Esophagus squamous epithelium (tissue), 5 donors: ENCODE data around the gene ARHGEF1. TPM values are rescaled to one million over a fixed set of nuclear protein-coding genes. Genes with fewer than 3 reads are reported as not detected.

Source experiments
- DNase-seq: peaks from one replicate; lab custom pipeline; 2025; lab: John Stamatoyannopoulos, UW
- H3K27ac ChIP-seq, 4 donors: fragments of 200-600 bp; sonication (generic); one replicate each; pipeline ENCODE4 v1.5.1; 2016 to 2019; ENCODE audit warnings: mild to moderate bottlenecking in 1 of 4
- H3K27me3 ChIP-seq, 4 donors: fragments of 200-600 bp; sonication (generic); 1 replicate in 3 of 4; 2 replicates in 1 of 4; pipeline versions ENCODE4 v1.5.1 to v1.6.0; 2017 to 2021; ENCODE audit warnings: antibody characterized with exemption in 1 of 4
- H3K36me3 ChIP-seq, 3 donors: fragments of 200-600 bp; sonication (generic); one replicate each; pipeline ENCODE4 v1.5.1; 2016 to 2019
- H3K4me1 ChIP-seq, 3 donors: fragments of 200-600 bp; sonication (generic); one replicate each; pipeline ENCODE4 v1.5.1; 2017 to 2019
- H3K4me3 ChIP-seq, 4 donors: fragments of 200-600 bp; sonication (generic); 1 replicate in 3 of 4; 2 replicates in 1 of 4; pipeline ENCODE4 v1.5.1; 2016 to 2019; ENCODE audit warnings: mild to moderate bottlenecking in 2 of 4, moderate library complexity in 1 of 4
- H3K9me3 ChIP-seq, 3 donors: fragments of 200-600 bp; sonication (generic); one replicate each; pipeline ENCODE4 v1.5.1; 2016 to 2019
- CTCF ChIP-seq, 6 experiments: fragments of 450-650 bp in 4 of 6; fragments of 200-600 bp in 2 of 6; sonication (generic) in 2 of 6; IDR thresholded peaks; one replicate each; pipeline ENCODE4 v1.5.1; 2016 to 2019; ENCODE audit warnings: antibody characterized with exemption in 6 of 6, mild to moderate bottlenecking in 4 of 6, moderate library complexity in 4 of 6
- POLR2A ChIP-seq, 4 donors: fragments of 450-650 bp; IDR thresholded peaks; one replicate each; pipeline ENCODE4 v1.6.1; 2017; ENCODE audit warnings: antibody characterized with exemption in 4 of 4, mild to moderate bottlenecking in 4 of 4, moderate library complexity in 3 of 4
- WGBS, 2 donors: methylation state at CpG; one replicate each; pipeline ENCODE4 v1.1.5; 2018; 5-methylcytosine and 5-hydroxymethylcytosine counted together
- intact Hi-C: fragments of 100-400 bp; cut with DNase I; formaldehyde crosslinking; loops from one replicate; pipeline ENCODE4 v1.15.0; 2022
- total RNA-seq, 4 donors: library from RNA; depleted of rRNA; stranded (reverse); fragments of >200 nt; gene quantifications; one replicate each; pipeline ENCODE4 v1.1.0, GENCODE V29; 2016
- donor health status: DM: yes; HTN: yes; CAD: no.

Gene ARHGEF1
- total RNA-seq, 4 donors from 2014 or later, result 31.0 to 59.5 (median 56.2) TPM

- Histone ChIP-seq H3K4me1 (peaks cover 19 to 35% (median 19%) of the 10 kb centered on the region in 3 donors), H3K36me3 (no peaks in the 10 kb centered on the region), H3K27ac (no peak overlapping the region), H3K27me3 (peaks cover 37 to 100% (median 53%) of the 10 kb centered on the region in 4 donors), H3K9me3 (no peaks in the 10 kb centered on the region), H3K4me3 (no peak overlapping the region)
- no peak for DNase-seq
- intact Hi-C loops, result no loop called here
- whole genome bisulfite sequencing, 2 donors, result 3 to 6% methylated on average over 2 to 12 of the region's 17 CpGs
- no peak for TF ChIP-seq POLR2A (IDR thresholded peaks at IDR 0.05)
- peak in 1 of 6 experiments; percentile 12 for TF ChIP-seq CTCF (IDR thresholded peaks at IDR 0.05)
These were observed 48.1 kb downstream of the ARHGEF1 start for GRCh38 chr19:41930926-41931592.

GRCh38 chr19:41932259-41932719, 49.3 kb downstream of the ARHGEF1 start:
- intact Hi-C loops, result no loop called here

DNA sequence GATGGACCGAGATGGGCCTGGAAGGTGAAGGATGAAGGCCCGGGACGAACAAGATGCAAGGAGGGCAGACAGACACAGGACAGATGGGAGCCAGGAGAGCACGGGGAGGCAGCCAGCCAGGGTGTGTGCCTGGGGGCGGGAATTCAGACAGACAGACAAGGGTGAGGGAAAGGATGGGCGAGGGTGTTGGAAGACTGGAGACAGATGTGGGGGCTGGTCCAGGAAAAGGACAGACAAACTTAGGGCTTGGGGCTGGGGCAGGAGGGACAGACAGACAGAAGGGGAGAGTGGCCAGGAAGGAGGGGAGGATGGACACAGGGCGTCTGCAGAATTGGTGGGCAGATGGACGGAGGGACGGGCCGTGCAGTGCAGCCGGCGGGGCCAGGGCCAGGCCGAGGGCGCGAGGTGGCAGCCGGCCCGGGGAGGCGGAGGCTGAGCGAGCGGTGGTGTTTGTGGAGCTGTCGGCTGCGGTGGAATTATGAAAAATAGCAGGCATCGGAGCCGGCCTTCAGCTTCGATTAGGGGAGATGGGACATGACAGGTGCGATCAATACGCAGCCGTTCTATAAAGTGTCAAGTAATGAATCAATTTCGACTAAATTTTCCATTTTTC, 49.8 kb downstream of the ARHGEF1 start:
- Histone ChIP-seq H3K4me1 (peaks cover 17 to 38% (median 18%) of the 10 kb centered on the region in 3 donors), H3K27ac (no peak overlapping the region), H3K27me3 (peaks cover 27 to 100% (median 43%) of the 10 kb centered on the region in 4 donors), H3K4me3 (no peak overlapping the region), H3K9me3 (no peaks in the 10 kb centered on the region), H3K36me3 (no peaks in the 10 kb centered on the region)
- DNase-seq, result no peak
- intact Hi-C loops, result no loop called here
- WGBS, 2 donors, result 21 to 36% methylated on average over 29 of the region's 29 CpGs
- no peak for TF ChIP-seq POLR2A (IDR thresholded peaks at IDR 0.05)
- TF ChIP-seq CTCF (IDR thresholded peaks at IDR 0.05), result no peak

More at GRCh38 chr19:41932259-41932719, 49.3 kb downstream of the ARHGEF1 start:
- Histone ChIP-seq H3K4me3 (no peak overlapping the region), H3K9me3 (no peaks in the 10 kb centered on the region), H3K36me3 (no peaks in the 10 kb centered on the region), H3K27ac (no peak overlapping the region), H3K27me3 (peaks cover 30 to 100% (median 46%) of the 10 kb centered on the region in 4 donors), H3K4me1 (peaks cover 19 to 42% (median 21%) of the 10 kb centered on the region in 3 donors)
- WGBS, 2 donors, result 22 to 32% methylated on average over 5 to 10 of the region's 11 CpGs
- TF ChIP-seq CTCF (IDR thresholded peaks at IDR 0.05) (no peak), POLR2A (IDR thresholded peaks at IDR 0.05) (no peak)
- DNase-seq, result no peak

DNA sequence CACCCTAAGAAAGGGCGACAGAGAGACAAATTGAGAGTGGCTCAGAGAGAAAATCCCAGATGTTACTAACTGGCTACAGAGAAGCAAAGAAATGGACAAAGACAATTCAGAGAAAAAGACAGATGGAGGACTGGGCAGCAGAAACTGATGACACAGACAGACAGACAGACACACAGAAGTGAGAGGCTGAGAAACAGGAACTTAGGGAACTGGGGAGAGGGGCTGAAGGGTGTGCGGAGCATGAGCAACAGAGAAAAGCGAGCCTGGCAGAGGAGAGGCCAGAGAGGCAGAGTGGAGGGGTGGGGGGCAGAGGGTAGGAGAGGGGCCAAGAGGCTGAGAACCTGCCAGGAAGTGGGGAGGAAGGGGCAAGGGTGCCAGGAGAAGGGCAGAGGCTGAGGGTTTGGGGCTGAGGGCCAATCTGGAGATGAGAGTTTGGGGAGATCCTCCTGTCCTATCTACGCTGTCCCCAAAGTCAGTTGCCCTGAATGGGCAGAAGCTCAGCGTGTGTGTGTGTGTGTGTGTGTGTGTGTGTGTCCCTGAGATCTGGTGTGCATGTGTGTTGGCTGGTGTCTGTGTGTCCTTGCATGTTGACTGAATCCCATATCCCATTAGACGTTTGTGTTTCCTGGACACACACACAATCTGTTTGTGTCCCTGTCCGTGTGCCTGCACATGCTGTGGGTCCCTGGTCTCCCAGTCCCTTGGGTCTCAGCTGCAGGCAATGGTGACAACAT, 50.9 kb downstream of the ARHGEF1 start:
- TF ChIP-seq CTCF (IDR thresholded peaks at IDR 0.05), result no peak
- TF ChIP-seq POLR2A (IDR thresholded peaks at IDR 0.05), result no peak
- intact Hi-C loops, result no loop called here
- Histone ChIP-seq H3K36me3 (no peaks in the 10 kb centered on the region), H3K27me3 (peaks cover 24 to 100% (median 33%) of the 10 kb centered on the region in 4 donors), H3K4me1 (peaks cover 6 to 28% (median 11%) of the 10 kb centered on the region in 3 donors), H3K4me3 (no peak overlapping the region), H3K27ac (no peak overlapping the region), H3K9me3 (no peaks in the 10 kb centered on the region)
- WGBS, 2 donors, result 57 to 61% methylated on average over 5 to 7 of the region's 7 CpGs
- no peak for DNase-seq
